Body of pancreas (tissue), 4 donors: Measurements from ENCODE around the gene OSCP1. TPM values are rescaled to one million over a fixed set of nuclear protein-coding genes. Genes with fewer than 3 reads are reported as not detected.

Experiments used
- ATAC-seq: fragments of 150-250 bp; one replicate; pipeline ENCODE4 v1.9.1; 2016
- DNase-seq, 4 donors: peaks; one replicate each; pipeline ENCODE4 v3.0.0-alpha.2; 2019
- H3K27ac ChIP-seq, 4 donors: fragments of 200-600 bp; sonication (generic); 1 replicate in 3 of 4; 2 replicates in 1 of 4; pipeline versions ENCODE4 v1.5.1 to v1.6.1; 2016 to 2019; ENCODE audit warnings: mild to moderate bottlenecking in 1 of 4, mixed read lengths in 1 of 4, moderate library complexity in 1 of 4
- H3K27me3 ChIP-seq, 2 donors: fragments of 200-600 bp; sonication (generic); one replicate each; pipeline ENCODE4 v1.6.0; 2016; ENCODE audit warnings: mild to moderate bottlenecking in 1 of 2
- H3K36me3 ChIP-seq, 2 donors: fragments of 200-600 bp; sonication (generic); replicated peaks in 1 of 2; 2 replicates each; pipeline ENCODE4 v1.5.1; 2016; ENCODE audit warnings: low read depth in 2 of 2; ENCODE audit not compliant: insufficient read depth in 1 of 2
- H3K4me1 ChIP-seq: fragments of 200-600 bp; sonication (generic); one replicate; pipeline ENCODE4 v1.6.0; 2016
- H3K4me3 ChIP-seq, 2 donors: fragments of 200-600 bp; sonication (generic); 1 replicate in 1 of 2; 2 replicates in 1 of 2; pipeline ENCODE4 v1.5.1; 2016 to 2019
- H3K9me3 ChIP-seq, 3 donors: fragments of 200-600 bp; sonication (generic); 1 replicate in 2 of 3; 2 replicates in 1 of 3; pipeline ENCODE4 v1.5.1; 2016
- POLR2A ChIP-seq, 3 donors: fragments of 450-650 bp; IDR thresholded peaks; one replicate each; pipeline ENCODE4 v1.6.1; 2016; ENCODE audit warnings: antibody characterized with exemption in 3 of 3, mild to moderate bottlenecking in 2 of 3
- WGBS, 2 donors: methylation state at CpG; one replicate each; pipeline ENCODE4 v1.1.5; 2017; 5-methylcytosine and 5-hydroxymethylcytosine counted together
- intact Hi-C: fragments of 100-400 bp; cut with DNase I; formaldehyde crosslinking; loops from one replicate; pipeline ENCODE4 v1.15.1; 2023
- total RNA-seq, 2 donors: library from RNA; depleted of rRNA; stranded (reverse); fragments of >200 nt; gene quantifications; one replicate each; pipeline ENCODE4 v1.1.0, GENCODE V29; 2016
- TF ChIP-seq, protein P1 (sequence below), 7 experiments: fragments of 450-650 bp in 4 of 7; fragments of 200-600 bp in 3 of 7; sonication (generic) in 3 of 7; IDR thresholded peaks; one replicate each; pipeline ENCODE4 v1.5.1; 2016 to 2019; ENCODE audit warnings: antibody characterized with exemption in 7 of 7

The OSCP1 gene
- total RNA-seq, 2 donors from 2014 or later = 2.0 to 3.9 TPM

DNA sequence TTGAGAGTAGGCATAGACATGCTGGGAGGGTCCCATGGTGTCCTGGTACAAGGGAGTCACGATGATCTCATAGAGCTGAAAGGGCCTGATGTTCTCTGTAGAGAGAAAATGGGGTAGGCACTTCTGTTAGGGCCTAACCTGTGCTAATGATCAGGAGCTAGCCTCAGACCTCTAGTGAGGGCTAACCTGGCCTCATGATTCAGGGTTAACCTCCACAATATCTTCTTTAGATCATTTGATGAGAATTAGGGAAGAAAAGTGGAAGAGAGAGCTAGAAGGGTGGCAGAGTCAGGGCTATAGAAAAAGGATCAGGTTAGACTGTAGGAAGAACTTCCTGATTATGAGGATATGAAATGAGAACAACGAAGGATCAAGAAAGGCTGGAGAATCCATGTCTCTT lies 18.9 kb upstream of the OSCP1 start:
- Histone ChIP-seq H3K4me3 (no peak overlapping the region), H3K9me3 (no peaks in the 10 kb centered on the region), H3K4me1 (peaks cover 11% of the 10 kb centered on the region), H3K27me3 (no peaks in the 10 kb centered on the region), H3K36me3 (no peaks in the 10 kb centered on the region), H3K27ac (no peak overlapping the region)
- no peak for ATAC-seq
- intact Hi-C loops = no loop called here
- DNase-seq = no peak
- 63 to 84% methylated on average over 2 of the region's 2 CpGs for WGBS, 2 donors
- TF ChIP-seq, protein P1, sequence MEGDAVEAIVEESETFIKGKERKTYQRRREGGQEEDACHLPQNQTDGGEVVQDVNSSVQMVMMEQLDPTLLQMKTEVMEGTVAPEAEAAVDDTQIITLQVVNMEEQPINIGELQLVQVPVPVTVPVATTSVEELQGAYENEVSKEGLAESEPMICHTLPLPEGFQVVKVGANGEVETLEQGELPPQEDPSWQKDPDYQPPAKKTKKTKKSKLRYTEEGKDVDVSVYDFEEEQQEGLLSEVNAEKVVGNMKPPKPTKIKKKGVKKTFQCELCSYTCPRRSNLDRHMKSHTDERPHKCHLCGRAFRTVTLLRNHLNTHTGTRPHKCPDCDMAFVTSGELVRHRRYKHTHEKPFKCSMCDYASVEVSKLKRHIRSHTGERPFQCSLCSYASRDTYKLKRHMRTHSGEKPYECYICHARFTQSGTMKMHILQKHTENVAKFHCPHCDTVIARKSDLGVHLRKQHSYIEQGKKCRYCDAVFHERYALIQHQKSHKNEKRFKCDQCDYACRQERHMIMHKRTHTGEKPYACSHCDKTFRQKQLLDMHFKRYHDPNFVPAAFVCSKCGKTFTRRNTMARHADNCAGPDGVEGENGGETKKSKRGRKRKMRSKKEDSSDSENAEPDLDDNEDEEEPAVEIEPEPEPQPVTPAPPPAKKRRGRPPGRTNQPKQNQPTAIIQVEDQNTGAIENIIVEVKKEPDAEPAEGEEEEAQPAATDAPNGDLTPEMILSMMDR (IDR thresholded peaks at IDR 0.05) = no peak
- no peak for TF ChIP-seq POLR2A (IDR thresholded peaks at IDR 0.05)

DNA sequence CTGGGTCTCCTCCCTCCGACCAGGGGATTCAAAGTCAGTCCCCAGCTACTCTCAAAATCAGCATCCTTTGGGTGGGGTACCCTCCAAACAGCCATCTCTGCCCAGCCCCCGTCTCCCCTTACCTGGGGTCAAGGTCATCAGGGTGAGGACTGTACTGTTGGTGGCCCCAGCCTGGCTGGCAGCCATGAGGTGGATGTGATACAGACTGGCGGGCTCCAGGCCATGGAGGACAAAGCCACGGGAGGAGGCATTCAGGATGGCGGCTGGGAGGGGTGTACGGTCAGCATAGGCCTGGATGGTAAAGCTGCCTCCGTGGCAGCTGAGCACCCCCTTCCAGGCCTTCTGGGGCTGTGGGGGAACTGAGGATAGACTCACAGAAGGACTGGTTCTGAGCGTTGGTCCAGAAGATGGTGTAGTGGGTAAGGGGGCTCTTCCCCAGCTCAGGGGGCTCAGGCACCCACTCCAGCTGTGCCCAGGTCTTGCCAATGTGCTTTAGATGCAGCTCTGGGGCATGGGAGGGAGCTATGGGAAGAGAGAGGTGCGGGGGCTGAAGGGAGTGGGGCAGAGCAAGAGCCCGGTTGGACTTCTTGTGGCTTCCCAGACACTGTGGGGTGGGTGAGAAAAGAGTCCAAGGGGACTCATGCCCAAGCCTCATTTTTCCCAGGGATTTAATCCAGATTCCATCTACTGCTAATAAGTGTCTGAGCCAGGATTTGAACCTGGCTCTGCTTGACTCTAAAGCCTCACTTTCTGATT lies 17.6 kb upstream of the OSCP1 start:
- intact Hi-C loops = no loop called here
- H3K4me3 ChIP-seq = no peak overlapping the region
- H3K27ac ChIP-seq = no peak overlapping the region
- ATAC-seq = no peak
- no peaks in the 10 kb centered on the region for H3K9me3 ChIP-seq
- no peaks in the 10 kb centered on the region for H3K36me3 ChIP-seq
- H3K27me3 ChIP-seq = no peaks in the 10 kb centered on the region
- H3K4me1 ChIP-seq = peaks cover 20% of the 10 kb centered on the region
- DNase-seq = no peak
- WGBS, 2 donors = 81 to 89% methylated on average over 6 to 10 of the region's 10 CpGs
- TF ChIP-seq POLR2A (IDR thresholded peaks at IDR 0.05) = no peak

DNA sequence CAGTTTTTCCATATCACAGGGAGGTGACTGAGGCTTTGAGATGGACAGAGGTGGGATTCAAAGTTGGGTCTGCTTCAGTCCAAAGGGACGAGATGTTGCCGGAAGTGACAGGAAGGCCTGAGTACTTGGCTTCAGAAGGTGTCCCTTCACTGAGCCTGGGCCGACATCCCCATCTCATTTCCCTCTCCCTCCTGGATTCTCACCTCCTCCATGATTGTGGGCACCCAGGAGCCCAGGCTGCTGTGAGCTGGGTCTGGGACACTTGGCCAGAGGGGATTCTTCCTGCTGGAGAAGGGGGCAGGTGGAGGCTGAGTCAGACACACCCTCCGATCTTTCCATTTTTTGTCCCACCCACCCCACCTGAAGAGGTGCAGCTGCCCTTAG lies 16.8 kb upstream of the OSCP1 start:
- H3K36me3 ChIP-seq = no peaks in the 10 kb centered on the region
- WGBS, 2 donors = 89 to 90% methylated on average over 4 of the region's 4 CpGs
- TF ChIP-seq, protein P1 (IDR thresholded peaks at IDR 0.05) = no peak
- TF ChIP-seq POLR2A (IDR thresholded peaks at IDR 0.05) = no peak
- intact Hi-C loops = no loop called here
- no peak for ATAC-seq
- peaks cover 21% of the 10 kb centered on the region for H3K4me1 ChIP-seq
- H3K9me3 ChIP-seq = no peaks in the 10 kb centered on the region
- no peaks in the 10 kb centered on the region for H3K27me3 ChIP-seq
- H3K4me3 ChIP-seq = no peak overlapping the region
- no peak overlapping the region for H3K27ac ChIP-seq
- no peak for DNase-seq

DNA sequence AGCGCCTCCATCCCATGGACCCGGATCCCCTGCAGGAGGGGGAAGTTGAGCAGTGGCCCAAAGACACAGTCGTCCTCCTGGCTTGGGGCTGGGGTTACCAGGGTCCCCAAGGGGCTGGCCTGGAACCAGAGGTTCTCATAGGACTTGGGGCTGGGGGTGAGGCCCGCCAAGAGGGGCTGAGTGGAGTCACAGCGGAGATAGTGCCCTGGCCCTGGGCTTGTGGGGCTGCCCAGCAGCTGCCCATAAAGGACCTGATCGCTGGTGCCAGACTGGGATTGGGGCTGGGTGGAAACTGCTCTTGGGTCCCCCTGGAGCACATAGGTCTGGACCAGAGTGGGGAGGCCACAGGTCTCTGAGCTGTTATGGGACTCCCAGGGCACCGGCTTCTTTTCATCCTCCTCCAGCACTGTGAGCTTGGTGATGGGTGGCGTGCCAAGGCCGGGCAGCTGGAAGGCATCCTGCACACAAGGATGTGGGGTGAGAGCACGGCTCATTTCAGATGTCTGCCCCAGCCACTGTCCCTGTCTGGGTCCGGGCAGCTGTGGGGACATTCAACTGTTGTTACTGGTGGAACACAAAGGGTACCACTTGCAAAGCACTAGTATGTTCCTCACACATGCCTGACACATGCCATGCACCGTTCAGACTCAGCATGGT lies 16.2 kb upstream of the OSCP1 start:
- H3K4me3 ChIP-seq = no peak overlapping the region
- H3K27me3 ChIP-seq = no peaks in the 10 kb centered on the region
- DNase-seq = no peak
- no peak for ATAC-seq
- 82 to 88% methylated on average over 10 to 12 of the region's 12 CpGs for WGBS, 2 donors
- intact Hi-C loops = no loop called here
- peaks cover 21% of the 10 kb centered on the region for H3K4me1 ChIP-seq
- no peaks in the 10 kb centered on the region for H3K9me3 ChIP-seq
- no peak for TF ChIP-seq POLR2A (IDR thresholded peaks at IDR 0.05)
- TF ChIP-seq, protein P1 (IDR thresholded peaks at IDR 0.05) = no peak
- H3K27ac ChIP-seq = no peak overlapping the region
- H3K36me3 ChIP-seq = no peaks in the 10 kb centered on the region

DNA sequence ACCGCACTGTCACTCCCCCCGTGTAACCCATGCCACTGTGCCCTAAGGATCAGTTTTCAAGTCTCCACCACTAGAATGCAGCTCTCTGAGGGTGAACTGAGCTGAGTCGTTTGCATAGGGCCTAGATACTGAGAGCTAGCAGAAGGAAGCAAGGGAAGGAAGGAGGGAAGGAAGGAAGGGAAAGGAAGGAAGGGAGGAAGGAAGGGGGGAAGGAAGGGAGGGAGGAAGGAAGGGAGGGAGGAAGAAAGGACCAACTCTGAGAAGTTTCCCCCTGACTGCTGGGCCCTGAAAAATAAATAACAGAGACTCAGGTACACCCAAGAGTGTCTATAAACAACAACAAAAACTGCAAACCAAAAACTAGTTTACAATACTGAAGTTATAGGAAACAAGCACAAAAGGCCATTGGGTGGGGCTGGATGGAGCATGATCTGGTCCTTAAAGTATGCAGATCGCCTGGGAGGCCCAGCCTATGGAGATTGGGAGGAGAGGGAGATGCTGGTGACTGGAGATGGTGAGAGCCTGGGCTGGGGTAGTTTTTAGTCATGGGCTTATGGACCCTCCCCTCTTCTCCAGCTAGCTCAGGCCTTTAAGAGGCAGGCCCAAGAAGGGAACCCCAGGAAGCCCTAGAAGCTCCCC lies 15.6 kb upstream of the OSCP1 start:
- Histone ChIP-seq H3K9me3 (no peaks in the 10 kb centered on the region), H3K27ac (no peak overlapping the region), H3K27me3 (no peaks in the 10 kb centered on the region), H3K4me3 (no peak overlapping the region), H3K36me3 (peaks cover 0 to 2% of the 10 kb centered on the region in 2 donors), H3K4me1 (peaks cover 21% of the 10 kb centered on the region)
- no peak for TF ChIP-seq POLR2A (IDR thresholded peaks at IDR 0.05)
- TF ChIP-seq, protein P1 (IDR thresholded peaks at IDR 0.05) = no peak
- intact Hi-C loops = no loop called here
- no peak for DNase-seq
- ATAC-seq = no peak
- 72 to 76% methylated on average over 4 of the region's 4 CpGs for WGBS, 2 donors
